ENCODE measurements around the gene SLC16A6.

- TF ChIP-seq EZH2 (IDR thresholded peaks at IDR 0.05; ENCODE audit: insufficient read depth, poor library complexity, severe bottlenecking) (no peak), EZH2phosphoT487 (IDR thresholded peaks at IDR 0.05; ENCODE audit: insufficient read depth, low read depth) (no peak)
Measured at GRCh38 chr17:68290955-68291835, at the start of gene SLC16A6, which contains the start of gene ARSG.

Measured in GM23248 (cell line).